Measurements from ENCODE around the gene RAB37.

GRCh38 chr17:74775409-74776043 lies 38.5 kb downstream of the RAB37 start:
- TF ChIP-seq REST (IDR thresholded peaks at IDR 0.05; ENCODE audit: insufficient replicate concordance, low read depth) (no peak), CTCF (IDR thresholded peaks at IDR 0.05; ENCODE audit: insufficient read depth, low read length) (no peak), POLR2AphosphoS5 (IDR thresholded peaks at IDR 0.05; ENCODE audit: low read depth) (no peak)

Data from HL-60 (cell line).